ENCODE measurements around the gene FABP3. TPM values are rescaled to one million over a fixed set of nuclear protein-coding genes. Genes with fewer than 3 reads are reported as not detected.
A peak's percentile ranks its signal among the peaks of the same experiment; 100 is the strongest.

The FABP3 gene
- total and polyA plus RNA-seq, 2 of the 8 experiments (the other 6 are each of a cell fraction or from before 2014, with no cell fraction given): 34.8 to 43.9 TPM

- TF ChIP-seq RAD21 (IDR thresholded peaks at IDR 0.05 in 1 of 2, conservative IDR thresholded peaks at IDR 0.05 in 1 of 2; ENCODE audit: low read depth in 2 of 2, low read length in 2 of 2) (peak; percentile 82 to 86), JUND (IDR thresholded peaks at IDR 0.05; ENCODE audit: low read length) (0 out of 2 replicates have a peak, but pooled peaks have one; percentile 21), MAX (IDR thresholded peaks at IDR 0.05) (peak; percentile 92), CTCF (IDR thresholded peaks at IDR 0.05; ENCODE audit: control extremely low read depth in 1 of 3, insufficient read depth in 1 of 3, low read depth in 1 of 3, low read length in 3 of 3) (peak; percentile 85 to 93 (median 92)), TCF12 (IDR thresholded peaks at IDR 0.05; ENCODE audit: low read depth, low read length) (peak; percentile 67; the same call in 1 of the 2 replicates), ASH2L (IDR thresholded peaks at IDR 0.05; ENCODE audit: low read length) (peak; percentile 62), USF2 (IDR thresholded peaks at IDR 0.05; ENCODE audit: low read length) (peak; percentile 11; the same call in 1 of the 2 replicates)
These were observed 21.8 kb upstream of the FABP3 start (continued) for GRCh38 chr1:31394584-31395193.

Data from H1 (cell line).